ENCODE measurements around the gene SMNDC1.

- TF ChIP-seq CTCF (IDR thresholded peaks at IDR 0.05) (no peak), POLR2A (IDR thresholded peaks at IDR 0.05) (no peak)
These were observed 17.9 kb downstream of the SMNDC1 start for GRCh38 chr10:110286841-110287240.
